Right ventricle myocardium superior (tissue), 1 donor: ENCODE measurements around the gene APOL1. TPM values are rescaled to one million over a fixed set of nuclear protein-coding genes. Genes with fewer than 3 reads are reported as not detected.

ENCODE experiments used
- ATAC-seq: fragments of 200-7000 bp; cut with Tn5 transposase; one replicate; pipeline ENCODE4 v1.9.1; 2020; ENCODE audit warnings: mild to moderate bottlenecking; ENCODE audit not compliant: poor library complexity
- DNase-seq: peaks from one replicate; pipeline ENCODE4 v3.0.0-alpha.2; 2020
- intact Hi-C: fragments of 100-400 bp; cut with DNase I; formaldehyde crosslinking; loops from one replicate; pipeline ENCODE4 v1.11.2; 2022
- total RNA-seq: library from RNA; stranded (reverse); fragmentation: NEBNext Ultra II Directional; extraction: Animal tissue kit (Norgen Biotek cat#: 25700); gene quantifications from one replicate; pipeline ENCODE4 v1.2.1, GENCODE V29; 2021
- donor health status: DM: no; HTN: yes; CAD: no; lungs with severe emphysema.

APOL1 gene
- total RNA-seq, 1 donor from 2014 or later, result 16.8 TPM

- intact Hi-C loops, result no loop called here
- ATAC-seq (no peak), DNase-seq (peak; percentile 16)
Measured at GRCh38 chr22:36298118-36298517, 45.2 kb downstream of the APOL1 start.

GRCh38 chr22:36298601-36299000 is 45.7 kb downstream of the APOL1 start:
- DNase-seq (peak; percentile 30), ATAC-seq (no peak)
- intact Hi-C loops, result no loop called here

GRCh38 chr22:36299295-36299694 is 46.4 kb downstream of the APOL1 start:
- ATAC-seq, result no peak
- DNase-seq, result peak; percentile 35
- intact Hi-C loops, result no loop called here

DNA sequence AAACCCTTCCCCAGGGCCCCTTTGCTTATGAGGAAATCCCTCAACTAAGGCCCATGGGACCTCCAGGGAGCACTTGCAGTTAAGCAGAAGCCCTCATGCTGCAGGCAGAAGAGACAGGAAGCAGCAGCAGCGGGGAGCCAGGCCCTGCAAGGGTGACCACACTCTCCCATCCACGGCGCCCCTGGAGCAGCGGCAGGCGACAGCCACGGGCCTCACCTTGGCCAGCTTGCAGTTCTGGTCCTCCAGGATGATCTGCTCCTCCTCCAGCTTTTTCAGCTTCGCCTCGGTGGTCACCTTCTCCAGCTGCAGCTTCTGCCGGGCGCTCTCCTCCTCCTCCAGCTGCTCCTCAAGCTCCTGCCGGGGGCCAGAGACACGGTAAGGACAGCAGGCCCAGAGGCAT is 47.0 kb downstream of the APOL1 start:
- DNase-seq, result no peak
- intact Hi-C loops, result loop anchor here (5.0 kb wide), 1 partner anchor 172 kb away; no protein-coding TSS in a partner anchor

DNA sequence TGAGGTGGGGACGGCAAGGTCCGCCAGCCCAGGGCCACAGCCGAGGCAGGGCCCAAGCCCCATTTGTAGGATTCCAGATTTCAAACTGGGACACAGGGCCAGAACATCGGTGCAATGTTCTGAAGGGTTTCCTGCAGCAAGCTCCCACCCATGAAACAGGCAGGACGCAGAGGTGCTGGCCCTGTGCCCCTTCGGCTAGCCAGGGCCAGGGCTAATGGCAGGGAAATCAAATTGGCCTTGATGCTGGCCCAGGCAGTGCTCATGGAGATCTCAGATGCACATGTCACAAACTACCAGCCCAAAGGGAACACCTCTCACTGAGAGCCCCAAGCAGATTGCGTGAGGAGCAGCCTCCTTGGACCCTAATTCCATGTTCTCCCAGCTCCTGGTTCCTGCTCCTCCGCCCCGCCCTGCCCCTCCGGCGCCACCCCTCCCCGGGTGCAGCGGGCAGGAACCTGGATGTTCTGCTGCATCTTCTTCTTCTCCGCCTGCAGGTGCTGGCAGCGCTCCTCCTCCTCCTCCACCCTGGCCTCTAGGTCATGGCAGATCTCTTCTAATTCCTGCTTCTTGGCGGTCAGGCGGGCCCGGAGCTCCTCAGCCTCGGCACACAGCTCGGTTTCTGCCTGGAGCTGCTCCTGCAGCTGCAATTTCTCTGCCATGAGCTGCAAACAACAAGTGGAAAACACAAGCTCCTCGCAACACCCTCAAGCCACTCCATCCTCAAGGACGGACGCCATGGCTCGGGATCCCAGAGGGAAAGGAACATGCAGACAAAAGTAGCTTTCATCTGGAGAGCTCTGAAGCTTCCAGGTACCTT is 47.7 kb downstream of the APOL1 start:
- intact Hi-C loops, result loop anchor here (5.0 kb wide), 1 partner anchor 172 kb away; no protein-coding TSS in a partner anchor
- no peak for ATAC-seq
- DNase-seq, result no peak

More for the DNA sequence above, 47.0 kb downstream of the APOL1 start:
- no peak for ATAC-seq

- intact Hi-C loops, result loop anchor here (5.0 kb wide), 1 partner anchor 171 kb away; no protein-coding TSS in a partner anchor
- peak; percentile 84 for DNase-seq
Measured at GRCh38 chr22:36301384-36301828, 48.5 kb downstream of the APOL1 start.

DNA sequence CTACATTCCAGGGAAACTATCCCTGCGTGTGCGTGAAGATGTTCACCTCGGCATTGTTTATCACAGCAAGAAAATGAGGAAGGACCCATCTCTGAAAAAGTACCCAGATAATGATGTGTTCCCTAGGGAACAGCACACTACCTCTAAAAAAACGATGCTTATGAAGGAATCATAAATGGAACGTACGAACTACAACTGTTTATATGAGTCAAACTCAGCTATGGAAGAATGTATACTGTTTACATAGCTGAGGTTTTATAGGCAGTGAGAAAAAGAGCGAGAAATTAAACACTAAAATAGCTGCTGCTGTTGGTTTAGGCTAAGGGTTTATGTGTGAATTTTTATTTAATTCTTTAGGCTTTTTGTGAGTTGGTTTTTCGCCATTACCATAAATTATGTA is 48.9 kb downstream of the APOL1 start:
- ATAC-seq, result no peak
- intact Hi-C loops, result loop anchor here (5.0 kb wide), 1 partner anchor 170 kb away; no protein-coding TSS in a partner anchor
- no peak for DNase-seq

More at GRCh38 chr22:36301384-36301828, 48.5 kb downstream of the APOL1 start:
- peak; percentile 63 for ATAC-seq

DNA sequence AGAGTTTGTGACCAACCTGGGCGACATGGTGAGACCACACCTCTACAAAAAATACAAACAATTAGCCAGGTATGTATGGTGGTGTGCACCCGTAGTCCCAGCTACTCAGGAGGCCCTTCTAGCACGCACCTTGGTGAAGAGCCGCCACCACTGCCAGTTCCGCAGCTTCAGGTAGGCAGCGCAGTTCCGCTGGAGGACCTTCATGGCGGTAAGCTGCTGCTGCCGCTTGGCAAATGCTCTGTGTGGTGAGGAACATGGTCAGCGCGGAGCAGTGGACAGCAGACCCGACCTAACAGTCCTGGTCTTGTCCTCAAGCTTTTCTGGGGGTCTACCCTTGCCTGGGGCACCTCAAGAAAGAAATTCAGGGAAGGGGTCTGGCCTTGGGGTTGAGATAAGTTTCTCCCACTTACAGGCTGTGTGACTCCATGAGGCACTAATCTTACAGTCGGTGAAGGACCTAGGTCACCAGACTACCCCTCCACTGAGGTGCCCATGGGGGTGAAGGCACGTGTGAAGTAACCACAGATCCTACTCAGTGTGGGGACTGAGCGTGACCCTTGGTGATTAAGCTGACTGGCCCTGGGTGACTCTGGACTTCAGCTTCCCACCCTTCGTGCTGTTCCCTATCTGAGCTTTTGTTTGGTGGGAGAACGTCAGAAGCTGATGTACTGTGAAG is 49.6 kb downstream of the APOL1 start:
- DNase-seq (no peak), ATAC-seq (no peak)
- intact Hi-C loops, result loop anchor here (5.0 kb wide), 1 partner anchor 170 kb away; no protein-coding TSS in a partner anchor

DNA sequence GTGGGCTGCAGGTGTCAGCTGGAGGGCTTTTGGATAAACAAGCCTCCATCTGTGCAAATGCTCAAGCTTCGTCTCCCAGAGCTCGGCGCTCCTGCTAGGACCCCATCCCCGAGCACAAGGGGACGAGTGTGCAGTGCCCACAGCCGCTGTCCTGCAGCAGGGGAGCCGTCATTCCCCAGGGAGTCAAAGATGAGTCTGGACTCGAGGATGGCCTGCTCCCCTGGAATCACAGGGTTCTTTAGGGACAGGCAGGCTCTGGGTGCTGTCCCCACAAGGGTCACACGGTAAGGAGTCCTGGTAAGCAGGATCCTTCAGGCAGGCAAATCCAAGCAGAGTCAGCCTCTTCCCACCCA is 50.2 kb downstream of the APOL1 start:
- ATAC-seq, result no peak
- intact Hi-C loops, result loop anchor here (5.0 kb wide), 1 partner anchor 169 kb away; no protein-coding TSS in a partner anchor
- DNase-seq, result no peak

- no peak for DNase-seq
- intact Hi-C loops, result loop anchor here (5.0 kb wide), 1 partner anchor 168 kb away; no protein-coding TSS in a partner anchor
Measured at GRCh38 chr22:36303874-36304273, 50.9 kb downstream of the APOL1 start.

GRCh38 chr22:36304429-36304828 is 51.5 kb downstream of the APOL1 start:
- DNase-seq, result no peak
- intact Hi-C loops, result loop anchor here (5.0 kb wide), 1 partner anchor 168 kb away; no protein-coding TSS in a partner anchor
- ATAC-seq, result no peak

More at GRCh38 chr22:36303874-36304273, 50.9 kb downstream of the APOL1 start:
- no peak for ATAC-seq

DNA sequence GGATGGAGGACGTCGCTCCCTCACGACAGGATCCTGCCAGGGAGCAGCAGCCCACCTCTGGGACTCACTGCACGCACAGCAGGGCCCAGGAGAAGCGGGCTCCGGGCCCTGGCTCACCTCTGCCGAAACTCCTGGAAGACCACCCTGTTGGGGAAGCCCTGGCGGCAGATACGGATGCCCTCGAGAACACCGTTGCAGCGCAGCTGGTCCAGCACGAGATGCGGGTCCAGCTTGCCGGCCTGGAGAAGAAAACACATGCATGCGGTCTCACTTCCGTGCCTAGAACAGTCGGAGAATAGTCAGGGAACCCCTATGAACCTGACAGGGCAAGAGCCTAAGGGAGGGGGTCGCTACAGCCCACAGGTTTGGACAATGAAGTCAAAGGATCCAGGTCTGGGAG is 52.9 kb downstream of the APOL1 start:
- DNase-seq, result no peak
- intact Hi-C loops, result no loop called here
- no peak for ATAC-seq

- no peak for DNase-seq
- no peak for ATAC-seq
- intact Hi-C loops, result no loop called here
Measured at GRCh38 chr22:36306227-36306626, 53.3 kb downstream of the APOL1 start.

GRCh38 chr22:36308880-36309279 is 55.9 kb downstream of the APOL1 start:
- intact Hi-C loops, result no loop called here
- ATAC-seq (no peak), DNase-seq (no peak)

GRCh38 chr22:36311386-36312085 is 58.6 kb downstream of the APOL1 start:
- intact Hi-C loops, result no loop called here
- DNase-seq (no peak), ATAC-seq (no peak)

GRCh38 chr22:36315325-36315724 is 62.4 kb downstream of the APOL1 start:
- DNase-seq (no peak), ATAC-seq (no peak)
- intact Hi-C loops, result no loop called here

DNA sequence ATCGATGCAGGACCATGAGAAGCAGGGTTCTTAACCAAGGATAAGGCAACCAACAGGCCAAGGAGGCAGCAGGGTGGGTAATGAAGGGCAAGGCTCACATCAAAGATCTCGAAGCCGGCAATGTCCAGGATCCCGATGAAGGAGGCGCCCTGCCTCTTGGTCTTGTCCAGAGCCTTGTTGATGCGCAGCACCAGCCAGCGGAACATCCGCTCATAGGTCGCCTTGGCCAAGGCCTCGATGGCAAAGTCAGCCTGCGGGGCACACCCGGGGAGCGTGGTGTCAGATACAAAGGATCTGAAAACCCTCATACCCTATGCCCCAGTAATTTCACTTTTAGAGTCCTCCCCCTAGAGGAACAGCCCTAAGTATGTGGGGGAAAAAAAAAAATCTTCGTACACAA is 63.5 kb downstream of the APOL1 start:
- ATAC-seq (no peak), DNase-seq (no peak)
- intact Hi-C loops, result no loop called here
